H1 (cell line): ENCODE results near the gene MUC5AC. TPM values are rescaled to one million over a fixed set of nuclear protein-coding genes. Genes with fewer than 3 reads are reported as not detected.

Experiments
- GABPA ChIP-seq: IDR thresholded peaks from 2 replicates; pipeline ENCODE4 v1.6.1; 2011; ENCODE audit warnings: mild to moderate bottlenecking, low read length, moderate library complexity, borderline replicate concordance; ENCODE audit not compliant: insufficient read depth
- KDM4A ChIP-seq: IDR thresholded peaks from one replicate; pipeline ENCODE4 v1.7.1; 2012; ENCODE audit warnings: low read depth, mild to moderate bottlenecking, moderate library complexity, low read length, inconsistent platforms; ENCODE audit not compliant: severe bottlenecking
- polyA plus RNA-seq, 7 experiments: library from polyadenylated mRNA; depleted of rRNA in 3 of 7; stranded (reverse) in 5 of 7; unstranded in 2 of 7; fragments of >200 nt in 5 of 7; fragments of 200-250 nt in 2 of 7; gene quantifications; 1 replicate in 5 of 7; 2 replicates in 1 of 7; 4 replicates in 1 of 7; pipeline versions ENCODE4 v1.2.1 to v1.2.3, GENCODE V29; 2011 to 2013; ENCODE audit warnings: missing spikeins in 2 of 7, mixed read lengths in 2 of 7
- total RNA-seq: library from RNA; stranded (reverse); fragmentation: NEBNext Ultra II Directional; extraction: Animal tissue kit (Norgen Biotek cat#: 25700); gene quantifications from 2 replicates; pipeline ENCODE4 v1.2.1, GENCODE V29; 2021

Gene MUC5AC
- total and polyA plus RNA-seq, 2 of the 8 experiments (the other 6 are each of a cell fraction or from before 2014, with no cell fraction given): not detected

GRCh38 chr11:1112351-1113191 lies 45.2 kb upstream of the MUC5AC start (continued):
- no peak for TF ChIP-seq GABPA
- TF ChIP-seq KDM4A: no peak
